Measurements from ENCODE around the gene LTBP2.
A peak's percentile ranks its signal among the peaks of the same experiment; 100 is the strongest.

LTBP2 gene

GRCh38 chr14:74490486-74490885 is 121.6 kb downstream of the LTBP2 start:
- H3K4me1 ChIP-seq (ENCODE audit: control extremely low read depth in 1 of 4, control insufficient read depth in 4 of 4, insufficient read depth in 4 of 4, low read length in 3 of 4), result peaks cover 14 to 37% (median 34%) of the 10 kb centered on the region in 4 experiments
- H3K4me3 ChIP-seq (ENCODE audit: control insufficient read depth in 1 of 7, extremely low read depth in 1 of 7, insufficient read depth in 4 of 7, low read depth in 2 of 7, low read length in 6 of 7), result no peak overlapping the region
- ChIA-PET POLR2A (no interaction called here), CTCF (interaction anchor here (1.0 to 3.4 kb wide), 7 partner anchors 9 to 127 kb away, joined by 3 to 14 read pairs (median 4); no protein-coding TSS in a partner anchor)
- WGBS (ENCODE audit: insufficient coverage), result no CpG with 5 or more reads among the region's 1 CpG
- no peaks in the 10 kb centered on the region for H3K27me3 ChIP-seq (replicated peaks in 2 of 5; ENCODE audit: control insufficient read depth in 4 of 5, insufficient read depth in 5 of 5, low read length in 4 of 5)
- H3K27ac ChIP-seq (ENCODE audit: insufficient read depth in 1 of 2, low read depth in 1 of 2, low read length in 2 of 2, poor library complexity in 1 of 2, severe bottlenecking in 2 of 2), result no peak overlapping the region
- no peaks in the 10 kb centered on the region for H3K9me3 ChIP-seq (ENCODE audit: control extremely low read depth in 1 of 5, control insufficient read depth in 4 of 5, insufficient read depth in 2 of 5, low read depth in 1 of 5, low read length in 4 of 5)
- no peak for DNase-seq
- H3K36me3 ChIP-seq (ENCODE audit: control insufficient read depth in 4 of 4, insufficient read depth in 4 of 4, low read length in 3 of 4), result peaks cover 0 to 13% (median under 1%) of the 10 kb centered on the region in 4 experiments

- Histone ChIP-seq H3K9me3 (ENCODE audit: control extremely low read depth in 1 of 5, control insufficient read depth in 4 of 5, insufficient read depth in 2 of 5, low read depth in 1 of 5, low read length in 4 of 5) (no peaks in the 10 kb centered on the region), H3K27me3 (replicated peaks in 2 of 5; ENCODE audit: control insufficient read depth in 4 of 5, insufficient read depth in 5 of 5, low read length in 4 of 5) (no peaks in the 10 kb centered on the region), H3K4me1 (ENCODE audit: control extremely low read depth in 1 of 4, control insufficient read depth in 4 of 4, insufficient read depth in 4 of 4, low read length in 3 of 4) (peaks cover 8 to 23% (median 19%) of the 10 kb centered on the region in 4 experiments), H3K36me3 (ENCODE audit: control insufficient read depth in 4 of 4, insufficient read depth in 4 of 4, low read length in 3 of 4) (peaks cover 2 to 25% (median 4%) of the 10 kb centered on the region in 4 experiments), H3K27ac (ENCODE audit: insufficient read depth in 1 of 2, low read depth in 1 of 2, low read length in 2 of 2, poor library complexity in 1 of 2, severe bottlenecking in 2 of 2) (no peak overlapping the region), H3K4me3 (ENCODE audit: control insufficient read depth in 1 of 7, extremely low read depth in 1 of 7, insufficient read depth in 4 of 7, low read depth in 2 of 7, low read length in 6 of 7) (no peak overlapping the region)
- POLR2A ChIA-PET, result interaction anchor here (0.8 kb wide), 1 partner anchor 10 kb away, joined by 3 read pairs; no protein-coding TSS in a partner anchor
- CTCF ChIA-PET, result interaction anchor here (1.2 to 3.4 kb wide), 3 partner anchors 29 to 125 kb away, joined by 3 to 14 read pairs (median 4); no protein-coding TSS in a partner anchor
- DNase-seq, result peak in 2 of 3 donors; percentile 53 to 61
Measured at GRCh38 chr14:74488786-74489397, 123.1 kb downstream of the LTBP2 start.

DNA sequence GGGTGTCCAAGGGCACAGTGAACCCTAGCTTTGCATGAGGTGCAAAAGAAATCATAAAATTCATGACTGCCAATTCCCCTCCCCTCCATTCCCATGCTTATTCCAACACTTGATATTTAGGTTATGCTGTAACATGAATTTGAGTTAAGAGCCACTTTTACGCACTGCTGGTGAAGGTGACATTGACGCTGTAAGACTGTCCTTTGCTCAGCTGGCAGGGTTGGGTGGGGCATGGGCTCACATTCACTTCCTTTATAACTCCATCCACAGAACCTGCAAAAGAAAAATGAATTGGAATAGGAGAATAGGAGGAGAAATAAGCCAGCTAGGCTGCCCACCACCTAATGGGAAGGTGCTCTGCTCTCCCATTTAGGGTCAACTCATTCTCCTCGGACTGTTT is 125.9 kb downstream of the LTBP2 start:
- ChIA-PET POLR2A (no interaction called here), CTCF (interaction anchor here (1.3 to 1.6 kb wide), 2 partner anchors 27 to 122 kb away, joined by 7 read pairs; no protein-coding TSS in a partner anchor)
- no peak for DNase-seq
- H3K9me3 ChIP-seq (ENCODE audit: control extremely low read depth in 1 of 5, control insufficient read depth in 4 of 5, insufficient read depth in 2 of 5, low read depth in 1 of 5, low read length in 4 of 5), result no peaks in the 10 kb centered on the region
- no peak overlapping the region for H3K4me3 ChIP-seq (ENCODE audit: control insufficient read depth in 1 of 7, extremely low read depth in 1 of 7, insufficient read depth in 4 of 7, low read depth in 2 of 7, low read length in 6 of 7)
- WGBS (ENCODE audit: insufficient coverage), result 100% methylated on average over 1 of the region's 3 CpGs
- H3K4me1 ChIP-seq (ENCODE audit: control extremely low read depth in 1 of 4, control insufficient read depth in 4 of 4, insufficient read depth in 4 of 4, low read length in 3 of 4), result peaks cover 4 to 7% (median 5%) of the 10 kb centered on the region in 4 experiments
- H3K27me3 ChIP-seq (replicated peaks in 2 of 5; ENCODE audit: control insufficient read depth in 4 of 5, insufficient read depth in 5 of 5, low read length in 4 of 5), result no peaks in the 10 kb centered on the region
- H3K36me3 ChIP-seq (ENCODE audit: control insufficient read depth in 4 of 4, insufficient read depth in 4 of 4, low read length in 3 of 4), result peaks cover 5 to 44% (median 15%) of the 10 kb centered on the region in 4 experiments
- no peak overlapping the region for H3K27ac ChIP-seq (ENCODE audit: insufficient read depth in 1 of 2, low read depth in 1 of 2, low read length in 2 of 2, poor library complexity in 1 of 2, severe bottlenecking in 2 of 2)

- ChIA-PET POLR2A (no interaction called here), CTCF (interaction anchor here (3.0 kb wide), 1 partner anchor 23 kb away, joined by 13 read pairs; no protein-coding TSS in a partner anchor)
- Histone ChIP-seq H3K4me1 (ENCODE audit: control extremely low read depth in 1 of 4, control insufficient read depth in 4 of 4, insufficient read depth in 4 of 4, low read length in 3 of 4) (no peaks in the 10 kb centered on the region), H3K27ac (ENCODE audit: insufficient read depth in 1 of 2, low read depth in 1 of 2, low read length in 2 of 2, poor library complexity in 1 of 2, severe bottlenecking in 2 of 2) (no peak overlapping the region), H3K36me3 (ENCODE audit: control insufficient read depth in 4 of 4, insufficient read depth in 4 of 4, low read length in 3 of 4) (peaks cover 24 to 68% (median 35%) of the 10 kb centered on the region in 4 experiments), H3K4me3 (ENCODE audit: control insufficient read depth in 1 of 7, extremely low read depth in 1 of 7, insufficient read depth in 4 of 7, low read depth in 2 of 7, low read length in 6 of 7) (no peak overlapping the region), H3K27me3 (replicated peaks in 2 of 5; ENCODE audit: control insufficient read depth in 4 of 5, insufficient read depth in 5 of 5, low read length in 4 of 5) (no peaks in the 10 kb centered on the region), H3K9me3 (ENCODE audit: control extremely low read depth in 1 of 5, control insufficient read depth in 4 of 5, insufficient read depth in 2 of 5, low read depth in 1 of 5, low read length in 4 of 5) (no peaks in the 10 kb centered on the region)
- DNase-seq, result no peak
Measured at GRCh38 chr14:74483321-74483720, 128.7 kb downstream of the LTBP2 start.

GRCh38 chr14:74482571-74482970 is 129.5 kb downstream of the LTBP2 start:
- Histone ChIP-seq H3K4me3 (ENCODE audit: control insufficient read depth in 1 of 7, extremely low read depth in 1 of 7, insufficient read depth in 4 of 7, low read depth in 2 of 7, low read length in 6 of 7) (no peak overlapping the region), H3K36me3 (ENCODE audit: control insufficient read depth in 4 of 4, insufficient read depth in 4 of 4, low read length in 3 of 4) (peaks cover 24 to 64% (median 35%) of the 10 kb centered on the region in 4 experiments), H3K27me3 (replicated peaks in 2 of 5; ENCODE audit: control insufficient read depth in 4 of 5, insufficient read depth in 5 of 5, low read length in 4 of 5) (no peaks in the 10 kb centered on the region), H3K4me1 (ENCODE audit: control extremely low read depth in 1 of 4, control insufficient read depth in 4 of 4, insufficient read depth in 4 of 4, low read length in 3 of 4) (no peaks in the 10 kb centered on the region), H3K9me3 (ENCODE audit: control extremely low read depth in 1 of 5, control insufficient read depth in 4 of 5, insufficient read depth in 2 of 5, low read depth in 1 of 5, low read length in 4 of 5) (no peaks in the 10 kb centered on the region), H3K27ac (ENCODE audit: insufficient read depth in 1 of 2, low read depth in 1 of 2, low read length in 2 of 2, poor library complexity in 1 of 2, severe bottlenecking in 2 of 2) (no peak overlapping the region)
- no CpG with 5 or more reads among the region's 3 CpGs for WGBS (ENCODE audit: insufficient coverage)
- ChIA-PET POLR2A (no interaction called here), CTCF (interaction anchor here (1.2 to 3.0 kb wide), 4 partner anchors 10 to 121 kb away, joined by 4 to 13 read pairs (median 6); partner anchors contain the start of gene NPC2)
- no peak for DNase-seq

DNA sequence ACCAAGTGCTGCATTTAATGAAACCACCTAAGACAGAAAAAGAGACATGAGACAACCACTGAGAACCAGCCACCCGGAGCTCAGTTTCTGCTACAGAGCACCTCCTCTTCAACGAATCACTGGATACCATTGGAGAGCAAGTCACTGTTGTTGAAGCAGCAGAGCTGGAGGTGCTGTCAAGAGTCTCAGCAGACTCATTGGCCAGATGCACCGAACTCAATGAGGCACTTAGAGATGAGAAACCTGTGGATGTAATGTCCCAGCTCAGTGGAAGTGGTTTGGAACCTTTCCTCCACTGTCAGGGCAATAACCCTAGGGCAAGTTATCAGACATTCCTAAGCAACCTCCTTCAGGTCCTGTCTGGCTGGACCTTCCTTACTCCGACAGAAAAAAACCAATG is 132.0 kb downstream of the LTBP2 start:
- 88% methylated on average over 1 of the region's 4 CpGs for WGBS (ENCODE audit: insufficient coverage)
- no peak overlapping the region for H3K27ac ChIP-seq (ENCODE audit: insufficient read depth in 1 of 2, low read depth in 1 of 2, low read length in 2 of 2, poor library complexity in 1 of 2, severe bottlenecking in 2 of 2)
- no peaks in the 10 kb centered on the region for H3K4me1 ChIP-seq (ENCODE audit: control extremely low read depth in 1 of 4, control insufficient read depth in 4 of 4, insufficient read depth in 4 of 4, low read length in 3 of 4)
- DNase-seq, result no peak
- no peaks in the 10 kb centered on the region for H3K9me3 ChIP-seq (ENCODE audit: control extremely low read depth in 1 of 5, control insufficient read depth in 4 of 5, insufficient read depth in 2 of 5, low read depth in 1 of 5, low read length in 4 of 5)
- H3K27me3 ChIP-seq (replicated peaks in 2 of 5; ENCODE audit: control insufficient read depth in 4 of 5, insufficient read depth in 5 of 5, low read length in 4 of 5), result no peaks in the 10 kb centered on the region
- peaks cover 28 to 62% (median 44%) of the 10 kb centered on the region in 4 experiments for H3K36me3 ChIP-seq (ENCODE audit: control insufficient read depth in 4 of 4, insufficient read depth in 4 of 4, low read length in 3 of 4)
- POLR2A ChIA-PET, result interaction anchor here (0.6 kb wide), 1 partner anchor 14 kb away, joined by 5 read pairs; no protein-coding TSS in a partner anchor
- H3K4me3 ChIP-seq (ENCODE audit: control insufficient read depth in 1 of 7, extremely low read depth in 1 of 7, insufficient read depth in 4 of 7, low read depth in 2 of 7, low read length in 6 of 7), result no peak overlapping the region
- CTCF ChIA-PET, result interaction anchor here (1.1 to 3.4 kb wide), 6 partner anchors 11 to 120 kb away, joined by 3 to 23 read pairs (median 6); partner anchors contain the start of gene SYNDIG1L

- no CpG with 5 or more reads among the region's 2 CpGs for WGBS (ENCODE audit: insufficient coverage)
- POLR2A ChIA-PET, result no interaction called here
- H3K36me3 ChIP-seq (ENCODE audit: control insufficient read depth in 4 of 4, insufficient read depth in 4 of 4, low read length in 3 of 4), result peaks cover 28 to 61% (median 44%) of the 10 kb centered on the region in 4 experiments
- no peak overlapping the region for H3K27ac ChIP-seq (ENCODE audit: insufficient read depth in 1 of 2, low read depth in 1 of 2, low read length in 2 of 2, poor library complexity in 1 of 2, severe bottlenecking in 2 of 2)
- no peaks in the 10 kb centered on the region for H3K9me3 ChIP-seq (ENCODE audit: control extremely low read depth in 1 of 5, control insufficient read depth in 4 of 5, insufficient read depth in 2 of 5, low read depth in 1 of 5, low read length in 4 of 5)
- H3K4me1 ChIP-seq (ENCODE audit: control extremely low read depth in 1 of 4, control insufficient read depth in 4 of 4, insufficient read depth in 4 of 4, low read length in 3 of 4), result no peaks in the 10 kb centered on the region
- no peaks in the 10 kb centered on the region for H3K27me3 ChIP-seq (replicated peaks in 2 of 5; ENCODE audit: control insufficient read depth in 4 of 5, insufficient read depth in 5 of 5, low read length in 4 of 5)
- peak in 2 of 3 donors; percentile 18 to 31 for DNase-seq
- H3K4me3 ChIP-seq (ENCODE audit: control insufficient read depth in 1 of 7, extremely low read depth in 1 of 7, insufficient read depth in 4 of 7, low read depth in 2 of 7, low read length in 6 of 7), result no peak overlapping the region
- CTCF ChIA-PET, result interaction anchor here (0.9 to 3.4 kb wide), 9 partner anchors 10 to 119 kb away, joined by 3 to 23 read pairs (median 7); no protein-coding TSS in a partner anchor
Measured at GRCh38 chr14:74478996-74479635, 132.9 kb downstream of the LTBP2 start.

All from common myeloid progenitor, CD34-positive (primary cell).